NCI-H1105 (cell line): Measurements from ENCODE around the gene DYRK1B.
"Not testable (repeated sequence)": the region's sequence is repeated elsewhere in the genome, so short reads cannot be mapped to it uniquely, and the experiment has no call there.

ENCODE experiments used
- DNase-seq: peaks from one replicate; lab custom pipeline; 2025; lab: John Stamatoyannopoulos, UW

DYRK1B gene

DNA sequence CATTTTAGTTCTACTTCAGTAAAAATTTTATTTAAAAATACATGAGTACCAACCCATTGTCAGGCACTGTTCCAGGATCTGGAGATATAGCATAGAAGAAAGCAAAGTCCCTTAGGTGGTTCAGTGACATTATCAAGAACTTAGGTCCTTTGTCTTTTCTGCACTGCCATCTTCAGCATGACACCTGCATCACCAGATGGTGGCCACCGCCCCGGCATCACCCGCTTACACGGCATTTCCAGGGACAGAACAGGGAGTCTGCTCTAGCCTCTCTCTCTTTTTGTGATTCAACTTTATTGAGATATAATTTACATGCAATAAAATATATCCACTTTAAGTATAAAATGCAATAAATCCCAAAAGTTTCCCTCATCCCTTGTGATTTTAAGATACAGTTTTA lies 23.5 kb downstream of the DYRK1B start:
- no peak for DNase-seq

DNA sequence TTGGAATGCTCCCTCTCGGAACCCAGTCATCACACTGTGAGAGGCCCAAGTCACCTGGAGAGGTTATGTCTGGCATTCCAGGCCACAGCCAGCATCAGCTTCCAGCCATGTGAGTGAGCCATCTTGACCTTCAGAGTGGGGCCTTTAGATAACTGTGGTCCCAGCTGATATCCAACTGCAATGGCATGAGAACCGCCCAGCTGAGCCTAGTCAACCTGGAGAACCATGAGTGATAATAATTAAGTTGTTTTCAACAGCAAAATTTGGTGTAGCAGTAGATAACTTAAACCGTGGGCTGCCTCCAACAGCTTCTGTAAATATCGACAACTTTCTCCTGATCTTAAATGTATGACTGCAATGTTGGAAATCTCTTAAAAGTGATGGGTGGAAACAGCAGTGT lies 24.6 kb downstream of the DYRK1B start:
- DNase-seq: no peak

DNA sequence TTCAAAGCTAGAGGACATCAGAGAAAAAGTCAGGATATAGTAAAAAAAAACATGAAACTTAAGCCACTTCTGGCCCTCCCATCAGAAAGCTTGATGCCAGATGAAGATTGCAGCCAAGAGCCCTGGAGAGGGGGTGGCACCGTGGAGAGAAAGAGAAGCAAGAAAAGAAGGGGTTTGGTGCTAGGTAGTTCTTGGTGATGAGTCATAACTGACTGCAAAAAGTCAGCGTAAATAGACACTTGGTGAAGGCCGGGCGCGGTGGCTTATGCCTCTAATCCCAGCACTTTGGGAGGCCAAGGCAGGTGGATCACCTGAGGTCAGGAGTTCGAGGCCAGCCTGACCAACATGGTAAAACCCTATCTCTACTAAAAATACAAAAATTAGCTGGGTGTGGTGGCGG lies 25.3 kb downstream of the DYRK1B start:
- not testable (repeated sequence) for DNase-seq

DNA sequence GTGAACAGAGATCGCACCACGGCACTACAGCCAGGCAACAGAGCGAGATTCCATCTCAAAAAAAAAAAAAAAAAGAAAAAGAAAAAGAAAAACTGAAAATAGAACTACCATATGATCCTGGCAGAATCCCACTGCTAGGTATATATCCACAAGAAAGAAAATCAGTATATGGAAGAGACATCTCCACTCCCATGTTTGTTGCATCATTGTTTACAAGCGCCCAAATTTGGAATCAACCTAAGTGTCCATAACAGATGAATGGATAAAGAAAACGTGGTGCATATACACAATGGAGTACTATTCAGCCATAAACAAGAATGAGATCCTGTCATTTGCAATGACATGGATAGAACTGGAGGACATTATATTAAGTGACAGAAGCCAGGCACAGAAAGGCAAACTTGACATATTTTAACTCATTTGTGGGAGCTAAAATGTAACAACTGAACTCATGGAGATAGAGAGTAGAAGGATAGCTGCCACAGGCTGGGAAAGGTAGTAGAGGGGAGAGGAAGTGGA lies 26.1 kb downstream of the DYRK1B start:
- DNase-seq: no peak

DNA sequence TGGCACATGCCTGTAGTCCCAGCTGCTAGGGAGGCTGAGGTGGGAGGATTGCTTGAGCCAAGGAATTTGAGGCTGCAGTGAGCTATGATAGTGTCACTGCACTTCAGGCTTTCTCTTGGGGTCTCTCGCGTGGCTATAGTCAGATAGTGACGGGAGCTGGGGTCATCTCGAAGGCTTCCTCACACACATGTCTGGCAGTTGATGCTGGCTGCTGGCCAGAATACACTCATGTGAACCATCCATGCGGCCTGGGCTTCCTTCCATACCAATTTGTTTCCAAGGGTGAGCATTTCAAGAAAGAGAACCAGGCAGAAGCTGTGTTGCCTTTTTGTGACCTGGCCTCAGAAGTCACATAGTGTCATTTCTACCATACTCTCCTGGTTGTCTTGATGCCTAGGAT lies 28.9 kb downstream of the DYRK1B start:
- no peak for DNase-seq

DNA sequence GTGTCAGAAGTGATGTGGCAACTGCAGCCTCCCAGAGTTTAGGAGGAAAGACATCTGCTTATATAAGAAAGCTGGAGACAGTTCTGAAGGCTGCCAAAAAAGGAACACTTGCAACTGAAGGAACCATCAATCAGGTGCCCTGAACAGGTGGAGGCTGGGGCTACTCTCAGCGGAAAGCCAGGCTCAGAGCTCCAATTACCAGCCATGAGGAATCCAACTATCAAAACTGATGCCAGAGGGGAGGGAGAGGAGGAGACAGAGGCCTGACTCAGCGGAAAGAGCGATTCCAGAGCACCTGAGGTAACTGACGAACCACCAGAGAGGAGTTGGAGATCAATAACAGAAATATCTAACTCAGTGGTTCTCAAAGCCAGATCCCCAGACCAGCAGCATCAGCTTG lies 31.0 kb downstream of the DYRK1B start:
- no peak for DNase-seq

DNA sequence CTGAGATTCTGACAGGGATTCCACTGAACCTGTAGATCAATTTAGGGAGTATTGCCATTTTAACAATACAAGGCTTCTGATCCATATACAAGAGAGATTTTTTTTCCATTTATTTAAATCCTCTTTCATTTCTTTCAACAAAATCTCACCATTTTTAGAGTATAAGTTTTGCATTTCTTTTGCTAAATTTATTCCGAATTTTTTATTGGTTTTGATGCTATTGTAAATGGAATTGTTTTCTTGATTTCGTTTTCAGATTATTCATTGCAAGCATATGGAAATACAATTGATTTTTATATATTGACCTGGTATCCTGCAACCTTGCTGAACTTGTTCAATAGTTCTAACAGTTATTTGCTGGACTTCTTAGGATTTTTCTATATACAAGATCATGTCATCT lies 36.9 kb downstream of the DYRK1B start:
- no peak for DNase-seq

DNA sequence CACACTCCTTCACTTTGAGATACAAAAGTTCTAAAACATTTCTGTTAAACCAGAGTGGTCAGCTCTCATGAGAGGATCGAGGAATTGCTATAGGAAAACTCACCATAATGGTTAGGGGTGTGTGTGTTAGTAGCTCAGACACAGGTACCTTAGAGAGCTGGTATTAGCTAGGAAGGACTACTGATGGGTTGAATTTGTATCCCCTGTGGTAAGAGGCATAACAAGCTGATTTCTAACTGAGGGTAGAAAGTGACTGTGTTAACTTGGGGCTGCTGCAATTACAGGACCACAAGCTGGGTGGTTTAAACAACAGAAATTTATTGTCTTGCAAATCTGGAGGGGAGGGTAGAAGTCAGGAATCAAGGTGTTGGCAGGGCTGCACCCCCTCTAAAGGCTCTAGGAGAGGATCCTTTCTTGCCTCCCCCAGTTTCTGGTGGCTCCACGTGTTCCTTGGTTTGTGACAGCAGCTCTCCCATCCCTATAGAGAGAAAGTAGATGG lies 37.9 kb downstream of the DYRK1B start:
- DNase-seq: no peak

DNA sequence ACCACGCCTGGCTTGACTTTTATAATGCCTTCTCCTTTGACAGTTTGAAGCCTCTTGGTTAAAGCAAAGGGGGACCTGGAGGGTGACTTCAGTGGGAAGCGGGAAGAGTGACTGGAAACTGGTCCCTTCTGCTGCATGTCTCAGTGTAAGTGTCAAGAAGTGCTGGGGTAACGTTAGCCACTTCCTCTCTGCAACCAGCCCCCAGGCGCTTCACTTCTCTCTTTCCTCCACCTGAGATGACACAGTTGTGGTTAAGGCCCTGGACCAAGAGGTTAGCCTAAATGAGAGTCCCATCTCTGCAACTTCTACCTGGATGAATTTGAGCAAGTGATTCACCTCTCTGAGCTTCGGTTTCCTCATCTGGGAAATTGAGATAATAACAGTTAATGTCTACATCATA lies 39.0 kb downstream of the DYRK1B start:
- no peak for DNase-seq

DNA sequence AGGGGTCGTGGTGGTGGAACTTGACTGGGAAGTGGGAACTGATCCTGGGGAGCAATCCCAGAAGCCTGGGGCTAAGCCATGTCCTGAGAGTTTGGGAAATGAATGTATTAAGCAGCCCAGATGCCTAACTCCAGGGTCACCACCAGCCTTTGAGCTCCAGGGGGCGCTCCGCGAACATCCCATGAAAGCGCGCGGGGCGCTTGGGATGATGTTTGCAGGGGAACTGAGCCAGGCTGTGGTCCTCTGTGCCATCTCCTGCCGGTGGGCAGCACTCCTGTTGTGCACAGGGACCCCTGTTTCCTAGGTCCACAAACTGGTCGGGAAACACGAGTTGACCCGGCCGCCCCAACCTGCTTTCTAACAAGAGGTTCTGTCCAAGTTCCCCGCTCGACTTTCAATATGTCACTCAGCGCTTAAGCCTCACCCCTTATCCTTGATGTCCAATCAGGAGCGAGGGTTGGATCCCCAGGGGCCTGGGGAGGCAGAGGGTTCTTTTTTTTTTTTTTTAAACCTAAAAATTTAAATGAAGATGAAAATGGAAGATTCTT lies 40.9 kb downstream of the DYRK1B start:
- DNase-seq: peak; percentile 64

DNA sequence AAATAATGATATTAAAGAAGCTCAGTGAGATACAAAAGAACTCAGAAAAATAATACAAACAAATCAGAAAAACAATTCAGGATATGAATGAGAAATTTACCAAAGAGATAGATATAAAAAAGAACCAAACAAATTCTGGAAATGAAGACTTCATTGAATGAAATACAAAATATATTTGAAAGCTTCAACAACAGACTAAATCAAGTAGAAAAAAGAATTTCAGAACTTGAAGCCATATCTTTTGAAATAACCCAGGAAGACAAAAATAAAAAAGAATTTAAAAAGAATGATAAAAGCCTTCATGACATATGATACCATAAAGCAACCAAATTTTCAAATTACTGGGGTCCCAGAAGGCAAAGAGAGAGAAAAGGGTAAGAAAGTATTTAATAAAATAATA lies 45.7 kb downstream of the DYRK1B start:
- no peak for DNase-seq

DNA sequence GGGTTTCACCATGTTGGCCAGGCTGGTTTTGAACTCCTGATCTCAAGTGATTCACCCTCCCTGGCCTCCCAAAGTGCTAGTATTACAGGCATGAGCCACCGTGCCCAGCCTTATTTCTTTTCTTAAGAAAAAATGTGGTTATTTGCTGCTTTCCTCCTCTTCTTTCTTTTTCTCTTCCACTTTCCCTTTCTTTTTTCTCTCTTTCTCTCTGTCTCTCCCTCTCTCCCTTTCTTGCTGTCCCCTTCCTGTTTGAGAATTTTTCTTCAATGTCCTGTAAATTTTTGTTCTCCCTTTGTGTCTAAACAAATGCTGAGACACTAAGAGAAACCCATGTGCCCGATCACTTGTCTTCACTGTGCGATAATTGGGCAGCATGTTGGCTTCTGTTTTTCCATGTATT lies 53.1 kb downstream of the DYRK1B start:
- no peak for DNase-seq

DNA sequence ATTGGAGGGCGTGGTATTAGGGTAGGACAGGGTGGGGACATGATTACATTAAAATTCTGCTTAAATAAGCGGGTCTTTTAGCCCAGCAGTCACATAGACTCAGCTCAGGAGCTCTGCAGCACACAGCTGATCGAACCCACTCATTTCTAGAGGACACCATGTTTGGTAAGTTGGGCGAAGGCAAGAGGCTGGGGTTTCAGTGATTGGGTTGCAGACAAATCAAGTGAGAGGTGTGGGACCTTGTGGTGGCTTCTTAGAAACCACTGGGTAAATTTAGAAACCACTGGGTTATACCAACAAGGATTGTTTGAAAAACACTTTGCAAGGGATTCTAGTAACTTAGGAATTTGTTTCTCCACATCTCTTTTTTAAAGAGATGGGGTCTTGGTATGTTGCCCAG lies 55.2 kb downstream of the DYRK1B start, which contains the start of gene LEUTX:
LEUTX (plus strand) TSS at position 92 of the 400 bp plus-strand sequence; CDS start at position 159, 67 bp downstream.
- DNase-seq: no peak
